Right renal pelvis (tissue), 4 donors: Measurements from ENCODE around the gene MPV17L2. TPM values are rescaled to one million over a fixed set of nuclear protein-coding genes. Genes with fewer than 3 reads are reported as not detected.

Experiments used
- DNase-seq, 4 donors: peaks; one replicate each; pipeline ENCODE4 v3.0.0-alpha.2; 2013; ENCODE audit warnings: low read depth in 4 of 4, low spot score in 3 of 4, missing footprints in 1 of 4
- polyA plus RNA-seq, 4 donors: library from polyadenylated mRNA; unstranded; fragments of 120-200 nt; gene quantifications; one replicate each; pipeline ENCODE4 v1.2.1, GENCODE V29; 2013; ENCODE audit not compliant: insufficient read length in 4 of 4

Gene MPV17L2
- polyA plus RNA-seq, 4 donors = 9.2 to 12.9 (median 9.6) TPM

DNA sequence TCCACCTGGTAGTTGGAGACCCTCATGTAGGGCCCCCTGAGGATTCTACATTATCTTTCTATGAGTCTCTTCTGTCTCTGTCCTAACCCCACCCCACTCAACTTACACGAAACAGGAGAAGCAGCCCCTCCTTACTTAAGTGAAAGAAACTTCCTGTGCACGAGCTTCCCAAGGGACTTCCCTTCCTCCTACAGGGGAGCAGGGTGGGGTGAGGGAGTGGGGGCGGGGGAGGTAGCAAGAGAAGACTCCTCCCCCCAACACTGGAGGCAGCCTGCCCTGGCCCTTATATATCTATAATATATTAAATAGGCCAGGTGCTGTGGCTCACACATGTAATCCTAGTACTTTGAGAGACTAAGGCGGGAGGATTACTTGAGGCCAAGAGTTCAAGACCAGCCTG, 38.8 kb downstream of the MPV17L2 start:
- DNase-seq = no peak

DNA sequence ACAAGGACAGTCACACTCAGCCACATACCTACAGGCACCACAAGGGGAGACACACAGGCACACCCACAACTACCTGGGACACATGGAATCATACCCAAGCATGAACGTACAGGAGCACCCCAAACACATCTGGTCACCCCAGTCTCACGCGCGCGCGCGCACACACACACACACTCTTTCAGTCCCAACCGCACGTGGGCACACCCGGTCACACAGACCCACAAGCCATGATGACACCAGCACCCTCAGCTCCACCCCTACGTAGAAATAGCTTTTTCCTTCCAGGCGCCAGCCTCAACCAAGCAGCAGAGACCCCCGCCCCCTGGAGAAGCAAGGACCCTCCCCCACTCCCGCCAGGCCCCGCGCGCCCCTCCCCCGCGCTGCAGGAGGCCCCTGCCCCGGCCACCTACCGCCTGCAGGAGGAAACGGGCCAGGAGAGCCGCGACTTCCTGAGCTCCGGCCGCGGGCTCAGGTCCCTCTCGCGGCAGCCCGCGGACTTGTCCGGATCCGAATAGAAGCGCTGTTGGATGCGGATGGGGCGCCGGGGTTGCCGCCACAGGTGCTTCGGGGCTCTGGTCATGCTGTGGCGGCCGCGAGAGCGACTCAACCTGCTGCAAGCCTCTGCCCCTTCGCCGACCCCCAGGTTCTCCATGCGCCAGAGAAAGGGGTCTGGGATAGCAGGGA, 39.7 kb downstream of the MPV17L2 start:
- DNase-seq = no peak

DNA sequence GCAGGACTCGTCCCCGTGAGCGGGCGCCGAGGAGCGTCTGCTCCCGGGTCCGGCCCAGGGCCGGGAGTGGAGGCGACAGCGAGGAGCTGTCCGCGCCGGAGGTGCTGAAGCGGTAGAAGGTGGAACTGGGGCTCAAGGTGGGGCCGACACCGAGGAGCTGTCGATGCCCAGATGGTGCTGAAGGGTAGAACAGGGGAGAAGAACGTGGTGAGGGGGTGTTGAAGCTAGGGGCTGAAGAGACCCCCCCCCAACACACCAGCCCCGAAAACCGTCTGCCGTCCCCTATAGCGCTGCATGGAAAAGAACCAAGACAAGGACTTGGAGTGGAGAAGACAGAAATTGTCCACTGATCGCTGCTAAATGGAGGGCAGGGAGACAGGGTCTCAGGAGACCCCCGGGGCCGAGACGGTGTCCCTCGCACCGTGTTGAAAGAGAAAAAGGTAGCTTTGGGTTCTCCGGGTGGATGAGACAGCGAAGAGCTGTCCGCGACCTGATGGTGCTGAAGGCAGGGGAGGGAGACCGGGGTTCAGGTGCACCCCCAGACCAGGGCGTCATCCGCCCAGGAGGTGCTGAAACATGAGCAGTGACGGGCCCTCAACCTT, 40.3 kb downstream of the MPV17L2 start:
- DNase-seq = peak in 2 of 4 donors; percentile 61 to 62

DNA sequence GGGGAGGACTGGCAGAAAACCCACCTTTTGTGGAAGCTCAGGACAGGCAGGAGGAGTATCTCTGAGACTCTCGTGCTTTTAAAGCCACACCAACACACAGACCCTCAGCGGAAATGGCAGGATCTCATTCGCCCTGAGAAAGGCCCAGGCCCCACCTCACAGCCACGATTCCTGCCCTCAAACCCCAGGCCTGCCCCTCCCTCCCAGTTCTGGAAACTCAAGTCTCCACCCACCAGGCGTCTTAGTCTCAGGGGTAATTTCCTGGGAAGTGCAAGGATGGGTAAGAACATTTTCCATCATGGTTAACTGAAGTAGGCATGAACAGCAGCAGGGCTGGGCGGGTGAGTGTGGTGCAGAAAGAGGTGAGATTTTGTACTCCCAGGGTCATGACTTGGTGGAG, 41.2 kb downstream of the MPV17L2 start:
- no peak for DNase-seq

DNA sequence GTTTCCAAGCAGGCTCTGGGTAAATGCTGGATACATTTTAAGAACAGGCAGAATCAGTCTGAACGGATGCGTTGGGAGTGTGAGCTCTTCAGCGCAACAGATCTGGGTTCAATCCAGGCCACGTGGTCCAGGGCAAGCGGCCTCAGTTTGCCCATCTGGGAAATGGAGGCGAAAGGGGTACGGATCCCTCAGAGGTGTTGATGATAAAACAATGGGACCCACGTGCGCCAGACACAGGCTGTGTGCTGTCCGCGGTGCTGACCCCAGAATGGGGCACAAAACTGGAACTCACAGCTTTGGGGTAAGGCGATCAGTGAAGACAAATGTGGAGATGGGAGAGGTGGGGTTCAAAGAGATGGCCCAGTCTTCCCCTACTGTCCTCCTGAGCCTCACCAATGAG, 46.3 kb downstream of the MPV17L2 start:
- DNase-seq = no peak

DNA sequence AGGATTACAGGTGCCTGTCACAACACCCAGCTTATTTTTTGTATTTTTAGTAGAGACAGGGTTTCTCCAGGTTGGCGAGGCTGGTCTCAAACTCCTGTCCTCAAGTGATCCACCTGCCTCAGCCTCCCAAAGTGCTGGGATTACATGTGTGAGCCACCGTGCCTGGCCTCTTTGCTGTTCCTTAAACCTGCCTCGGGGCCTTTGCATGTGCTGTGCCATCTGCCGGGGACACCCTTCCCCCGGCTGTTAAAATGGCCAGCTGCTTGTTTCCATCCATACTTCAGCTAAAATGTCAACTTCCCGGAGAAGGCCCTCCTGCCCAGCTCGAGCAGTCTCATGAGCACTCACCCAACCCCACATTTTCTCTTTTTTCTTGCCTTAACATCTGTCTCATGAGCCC, 52.3 kb downstream of the MPV17L2 start:
- DNase-seq = no peak

Other genes starting within 250 kb of the MPV17L2 start
- 1 to 10 TPM; 4.4 to 7.3 (median 4.9) TPM for gene KCNN1, start 226.1 kb upstream of the MPV17L2 start, polyA plus RNA-seq
- 1 to 10 TPM; 4.4 to 5.8 (median 4.7) TPM for gene ARRDC2, start 185.0 kb upstream of the MPV17L2 start, polyA plus RNA-seq
- under 1 TPM; 0.13 to 0.46 (median 0.19) TPM for gene IL12RB1, start 106.3 kb upstream of the MPV17L2 start, polyA plus RNA-seq
- 1 to 10 TPM; 3.7 to 5.5 (median 4.8) TPM for gene MAST3, start 95.4 kb upstream of the MPV17L2 start, polyA plus RNA-seq
- gene PIK3R2, start 40.1 kb upstream of the MPV17L2 start, polyA plus RNA-seq = 10 to 100 TPM; 23.1 to 34.3 (median 28.3) TPM
- gene IFI30, start 19.4 kb upstream of the MPV17L2 start, polyA plus RNA-seq = 10 to 100 TPM; 14.7 to 21.6 (median 16.5) TPM
- gene RAB3A, start 10.8 kb downstream of the MPV17L2 start, polyA plus RNA-seq = 1 to 10 TPM; 3.7 to 6.1 (median 5.4) TPM
- gene PDE4C, start 33.2 kb downstream of the MPV17L2 start, polyA plus RNA-seq = 1 to 10 TPM in 1 of 4 donors, under 1 TPM in 3; 0.37 to 2.3 (median 0.69) TPM
- 1 to 10 TPM; 4.6 to 7.2 (median 5.5) TPM for gene IQCN, start 81.2 kb downstream of the MPV17L2 start, polyA plus RNA-seq
- 100 to 1,000 TPM in 1 of 4 donors, 10 to 100 TPM in 3; 62.4 to 106 (median 80.8) TPM for gene JUND, start 88.4 kb downstream of the MPV17L2 start, polyA plus RNA-seq
- 100 to 1,000 TPM in 1 of 4 donors, 10 to 100 TPM in 3; 80.4 to 119 (median 89.7) TPM for gene LSM4, start 129.9 kb downstream of the MPV17L2 start, polyA plus RNA-seq
- 10 to 100 TPM; 22.2 to 27.7 (median 25.7) TPM for gene PGPEP1, start 147.4 kb downstream of the MPV17L2 start, polyA plus RNA-seq
- gene GDF15, start 192.9 kb downstream of the MPV17L2 start, polyA plus RNA-seq = 10 to 100 TPM in 1 of 4 donors, 1 to 10 TPM in 3; 2.8 to 15.0 (median 6.6) TPM
- 1 to 10 TPM; 1.0 to 1.3 (median 1.2) TPM for gene LRRC25, start 204.4 kb downstream of the MPV17L2 start, polyA plus RNA-seq
- 100 to 1,000 TPM in 1 of 4 donors, 10 to 100 TPM in 3; 69.6 to 124 (median 75.4) TPM for gene SSBP4, start 226.2 kb downstream of the MPV17L2 start, polyA plus RNA-seq
- gene ISYNA1, start 244.9 kb downstream of the MPV17L2 start, polyA plus RNA-seq = 100 to 1,000 TPM in 3 of 4 donors, 10 to 100 TPM in 1; 99.2 to 156 (median 106) TPM